Mucosa of rectum (tissue), 2 donors: ENCODE data around the gene PIAS1.
"Not testable (repeated sequence)": the region's sequence is repeated elsewhere in the genome, so short reads cannot be mapped to it uniquely, and the experiment has no call there.

Experiments
- H3K27ac ChIP-seq, 2 donors: one replicate each; pipeline ENCODE4 v1.7.0; 2013; ENCODE audit warnings: inconsistent platforms in 2 of 2, low read depth in 2 of 2, low read length in 2 of 2
- H3K27me3 ChIP-seq, 2 donors: one replicate each; pipeline ENCODE4 v1.7.0; 2013; ENCODE audit warnings: low read length in 2 of 2; ENCODE audit not compliant: control insufficient read depth in 2 of 2, insufficient read depth in 2 of 2
- H3K36me3 ChIP-seq, 2 donors: one replicate each; pipeline ENCODE4 v1.7.0; 2013; ENCODE audit warnings: low read length in 2 of 2; ENCODE audit not compliant: control insufficient read depth in 2 of 2, insufficient read depth in 2 of 2
- H3K4me1 ChIP-seq, 2 donors: one replicate each; pipeline ENCODE4 v1.7.0; 2013; ENCODE audit warnings: low read length in 2 of 2, mild to moderate bottlenecking in 1 of 2; ENCODE audit not compliant: control insufficient read depth in 2 of 2, insufficient read depth in 2 of 2
- H3K4me3 ChIP-seq, 2 donors: one replicate each; pipeline ENCODE4 v1.7.0; 2013; ENCODE audit warnings: low read length in 2 of 2
- H3K9ac ChIP-seq, 2 donors: one replicate each; pipeline ENCODE4 v1.7.0; 2013; ENCODE audit warnings: low read length in 2 of 2, low read depth in 1 of 2, mild to moderate bottlenecking in 1 of 2
- H3K9me3 ChIP-seq, 2 donors: one replicate each; pipeline ENCODE4 v1.7.0; 2013; ENCODE audit warnings: low read length in 2 of 2; ENCODE audit not compliant: control insufficient read depth in 2 of 2
- donor health status: healthy.
- donor health status: Normal muscosa, but diverticular disease.

Gene PIAS1

DNA sequence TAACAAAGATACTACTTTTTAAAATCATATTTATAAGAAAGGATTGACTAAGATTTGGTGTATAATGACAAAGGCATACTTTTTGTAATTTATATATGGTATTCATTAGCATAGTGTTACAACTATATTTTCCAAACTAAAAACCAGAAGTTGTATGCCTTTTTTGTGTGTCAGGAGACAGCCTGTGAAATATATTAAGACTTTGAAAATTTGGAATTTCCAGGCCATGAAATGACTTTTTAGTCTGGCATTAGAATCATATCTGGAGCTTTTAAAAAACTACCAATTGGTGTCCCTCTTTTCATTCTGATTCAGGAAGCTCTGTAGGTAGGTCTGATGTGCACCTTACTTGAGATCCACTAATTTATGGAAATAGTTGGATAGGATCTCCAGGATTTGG is 109.1 kb downstream of the PIAS1 start:
- Histone ChIP-seq H3K9me3 (no peaks in the 10 kb centered on the region), H3K27ac (no peak overlapping the region), H3K4me1 (no peaks in the 10 kb centered on the region), H3K4me3 (no peak overlapping the region), H3K27me3 (no peaks in the 10 kb centered on the region), H3K36me3 (peaks cover 22 to 30% of the 10 kb centered on the region in 2 donors), H3K9ac (no peak overlapping the region)

DNA sequence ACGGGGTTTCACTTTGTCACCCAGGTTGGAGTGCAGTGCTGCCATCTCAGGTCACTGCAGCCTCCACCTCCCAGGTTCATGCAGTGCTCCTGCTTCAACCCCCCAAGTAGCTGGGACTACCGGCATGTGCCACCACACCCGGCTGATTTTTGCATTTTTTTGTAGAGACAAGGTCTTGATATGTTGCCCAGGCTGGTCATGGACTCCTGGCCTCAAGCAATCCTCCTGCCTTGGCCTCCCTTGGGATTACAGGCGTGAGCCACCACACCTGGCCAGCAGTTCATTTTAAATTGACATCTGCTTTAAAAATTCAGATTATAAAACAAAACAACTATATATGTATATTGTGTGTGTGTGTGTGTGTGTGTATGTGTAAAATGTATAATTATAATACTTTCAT is 112.7 kb downstream of the PIAS1 start:
- Histone ChIP-seq H3K27ac (no peak overlapping the region), H3K9ac (no peak overlapping the region), H3K36me3 (peaks cover 15 to 19% of the 10 kb centered on the region in 2 donors), H3K4me3 (no peak overlapping the region), H3K9me3 (no peaks in the 10 kb centered on the region), H3K27me3 (no peaks in the 10 kb centered on the region), H3K4me1 (no peaks in the 10 kb centered on the region)

- H3K9ac ChIP-seq, H3K4me3 ChIP-seq, H3K27me3 ChIP-seq, H3K9me3 ChIP-seq, H3K27ac ChIP-seq, H3K4me1 ChIP-seq: not testable (repeated sequence)
- H3K36me3 ChIP-seq: peaks cover 11 to 22% of the 10 kb centered on the region in 2 donors
These were observed 117.9 kb downstream of the PIAS1 start for GRCh38 chr15:68172037-68172436.

- Histone ChIP-seq H3K9ac (no peak overlapping the region), H3K4me3 (no peak overlapping the region), H3K27me3 (no peaks in the 10 kb centered on the region), H3K4me1 (no peaks in the 10 kb centered on the region), H3K27ac (no peak overlapping the region), H3K36me3 (peaks cover 21 to 29% of the 10 kb centered on the region in 2 donors), H3K9me3 (no peaks in the 10 kb centered on the region)
These were observed 119.0 kb downstream of the PIAS1 start for GRCh38 chr15:68173119-68173518.

- Histone ChIP-seq H3K36me3 (peaks cover 22 to 25% of the 10 kb centered on the region in 2 donors), H3K9me3 (no peaks in the 10 kb centered on the region), H3K27me3 (no peaks in the 10 kb centered on the region)
These were observed 121.4 kb downstream of the PIAS1 start for GRCh38 chr15:68175526-68175925.

GRCh38 chr15:68176601-68177000 is 122.5 kb downstream of the PIAS1 start:
- H3K4me1 ChIP-seq: no peaks in the 10 kb centered on the region
- no peak overlapping the region for H3K27ac ChIP-seq
- H3K9ac ChIP-seq: no peak overlapping the region
- no peaks in the 10 kb centered on the region for H3K9me3 ChIP-seq
- no peaks in the 10 kb centered on the region for H3K27me3 ChIP-seq
- no peak overlapping the region for H3K4me3 ChIP-seq
- H3K36me3 ChIP-seq: peaks cover 32 to 35% of the 10 kb centered on the region in 2 donors

More at GRCh38 chr15:68175526-68175925, 121.4 kb downstream of the PIAS1 start:
- Histone ChIP-seq H3K27ac (no peak overlapping the region), H3K4me3 (no peak overlapping the region), H3K9ac (no peak overlapping the region), H3K4me1 (no peaks in the 10 kb centered on the region)

DNA sequence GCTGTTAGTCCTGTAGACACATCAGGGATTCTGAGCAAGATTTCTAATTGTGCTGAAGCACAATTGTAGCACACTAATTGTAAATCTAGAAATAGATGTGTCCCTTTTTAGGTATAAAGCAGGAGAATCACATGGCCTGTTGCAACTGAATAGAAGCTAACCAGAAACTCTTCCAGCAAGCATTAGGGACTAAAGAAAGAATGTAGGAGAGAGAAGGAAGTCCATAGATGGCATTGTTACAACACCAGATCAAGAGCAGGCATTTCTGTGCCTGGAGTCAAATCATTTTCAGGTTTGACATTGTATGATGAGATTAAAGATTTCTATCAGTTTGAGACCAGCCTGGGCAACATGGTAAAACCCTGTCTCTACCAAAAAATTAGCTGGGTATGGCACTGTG is 123.6 kb downstream of the PIAS1 start:
- Histone ChIP-seq H3K36me3 (peaks cover 38 to 43% of the 10 kb centered on the region in 2 donors), H3K9ac (no peak overlapping the region), H3K27ac (no peak overlapping the region)

DNA sequence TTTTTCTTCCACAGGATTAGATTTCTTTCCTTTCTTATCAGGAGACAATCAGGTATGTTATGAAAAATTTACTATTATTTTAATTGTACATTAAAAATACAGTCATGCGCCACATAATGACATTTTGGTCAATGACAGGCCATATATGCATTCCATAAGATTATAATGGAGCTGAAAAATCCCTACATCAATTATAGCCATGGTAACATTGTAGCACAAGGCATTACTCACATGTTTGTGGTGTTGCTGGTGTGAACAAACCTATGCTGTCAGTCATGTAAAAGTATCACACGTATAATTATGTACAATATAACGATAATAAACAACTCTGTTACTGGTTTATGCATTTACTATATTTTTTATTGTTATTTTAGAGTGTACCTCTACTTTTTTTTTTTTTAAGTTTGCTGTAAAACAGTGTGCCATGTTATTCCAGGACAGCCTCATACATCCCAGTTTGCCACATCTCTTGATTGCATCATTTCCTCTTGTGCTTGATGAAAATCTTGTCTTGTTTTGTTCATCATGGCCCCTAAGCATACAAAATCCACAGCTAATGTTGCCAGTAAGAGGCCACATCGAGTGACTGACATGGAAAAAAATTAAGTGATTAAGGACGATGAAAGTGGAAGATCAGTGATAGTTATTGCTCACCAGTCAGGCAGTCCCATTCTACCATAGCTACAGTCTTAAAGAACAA is 129.7 kb downstream of the PIAS1 start:
- peaks cover 9 to 12% of the 10 kb centered on the region in 2 donors for H3K4me1 ChIP-seq
- no peak overlapping the region for H3K27ac ChIP-seq
- no peaks in the 10 kb centered on the region for H3K9me3 ChIP-seq
- H3K4me3 ChIP-seq: no peak overlapping the region
- H3K36me3 ChIP-seq: peaks cover 49 to 50% of the 10 kb centered on the region in 2 donors
- no peaks in the 10 kb centered on the region for H3K27me3 ChIP-seq
- H3K9ac ChIP-seq: no peak overlapping the region

More for the DNA sequence above, 123.6 kb downstream of the PIAS1 start:
- Histone ChIP-seq H3K4me1 (no peaks in the 10 kb centered on the region), H3K27me3 (no peaks in the 10 kb centered on the region), H3K4me3 (no peak overlapping the region), H3K9me3 (no peaks in the 10 kb centered on the region)

- Histone ChIP-seq H3K9ac (no peak overlapping the region), H3K4me1 (peaks cover 11 to 21% of the 10 kb centered on the region in 2 donors), H3K36me3 (peaks cover 49 to 50% of the 10 kb centered on the region in 2 donors), H3K27ac (no peak overlapping the region), H3K9me3 (no peaks in the 10 kb centered on the region), H3K27me3 (no peaks in the 10 kb centered on the region), H3K4me3 (no peak overlapping the region)
These were observed 130.7 kb downstream of the PIAS1 start for GRCh38 chr15:68184616-68185480.
